HT1080 (cell line): Measurements from ENCODE around the gene VPS37C. TPM values are rescaled to one million over a fixed set of nuclear protein-coding genes. Genes with fewer than 3 reads are reported as not detected.
"Not testable (repeated sequence)": the region's sequence is repeated elsewhere in the genome, so short reads cannot be mapped to it uniquely, and the experiment has no call there.

Experiments
- DNase-seq: peaks from one replicate; pipeline ENCODE4 v3.0.0-alpha.2; 2015; ENCODE audit warnings: low read depth
- polyA plus RNA-seq, 2 experiments: library from polyadenylated mRNA; depleted of rRNA; stranded (reverse); fragments of >200 nt; gene quantifications; 2 replicates each; pipeline ENCODE4 v1.2.3, GENCODE V29; 2015
- total RNA-seq: library from RNA; depleted of rRNA; stranded (reverse); fragments of >200 nt; shearing (Covaris generic); gene quantifications from 2 replicates; pipeline ENCODE4 v1.2.3, GENCODE V29; 2014; rRNA removed

VPS37C gene
- 10.7 and 11.9 TPM in 2 replicates for total RNA-seq
- 6.9 and 8.3 TPM in 2 replicates for polyA plus RNA-seq (2015; cell fraction: cytosol; rRNA removed)
- 9.2 and 9.7 TPM in 2 replicates for polyA plus RNA-seq (2015; cell fraction: nucleus; rRNA removed)

DNA sequence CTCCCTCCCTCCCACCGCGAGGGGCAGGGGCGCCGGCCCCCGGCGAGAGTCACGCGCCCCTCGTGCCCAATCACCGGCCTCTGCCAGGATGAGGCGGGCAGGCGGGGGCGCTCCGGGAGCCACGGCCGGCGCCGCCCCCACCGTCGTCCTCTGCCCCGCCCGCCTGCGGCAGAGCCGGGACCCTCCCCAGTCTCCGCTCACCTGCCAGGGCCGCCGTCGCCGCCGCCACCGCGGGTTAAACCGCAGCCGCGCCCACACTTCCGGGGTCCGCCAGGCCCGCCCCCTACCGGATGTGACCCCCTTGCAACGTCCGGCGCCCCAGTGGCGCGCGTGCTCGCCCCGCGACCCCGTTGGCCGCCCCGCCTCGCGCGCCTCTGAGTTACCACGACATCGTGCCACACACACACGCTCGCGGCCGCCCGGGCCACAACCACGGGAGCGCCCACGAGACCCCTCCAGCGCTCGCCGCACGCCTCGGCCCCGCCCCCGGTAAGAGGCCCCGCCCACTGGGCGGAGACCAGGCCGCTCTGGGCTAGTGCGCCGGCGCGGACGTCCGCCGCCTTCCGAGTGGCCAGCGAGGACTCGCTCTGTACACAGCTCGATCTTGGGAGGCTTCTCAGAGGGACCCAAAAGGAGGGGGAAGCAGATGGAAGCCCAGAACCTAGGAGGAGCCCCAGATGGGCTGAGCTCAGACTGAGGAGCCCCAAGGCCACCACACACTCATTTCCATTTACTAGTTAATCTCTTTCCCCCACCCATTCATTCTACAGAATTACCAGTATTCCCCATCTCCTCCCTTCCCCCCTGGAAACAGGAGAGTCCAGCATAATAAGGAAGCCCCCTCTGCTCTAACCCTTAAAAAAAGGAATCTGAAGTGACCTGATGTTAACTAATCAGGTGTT is at the start of gene VPS37C:
Gene VPS37C, minus strand, starts transcription at position 237 of the 902 bp plus-strand sequence. CDS start 22,597 bp downstream, outside the sequence.
- DNase-seq, result peak; percentile 86

DNA sequence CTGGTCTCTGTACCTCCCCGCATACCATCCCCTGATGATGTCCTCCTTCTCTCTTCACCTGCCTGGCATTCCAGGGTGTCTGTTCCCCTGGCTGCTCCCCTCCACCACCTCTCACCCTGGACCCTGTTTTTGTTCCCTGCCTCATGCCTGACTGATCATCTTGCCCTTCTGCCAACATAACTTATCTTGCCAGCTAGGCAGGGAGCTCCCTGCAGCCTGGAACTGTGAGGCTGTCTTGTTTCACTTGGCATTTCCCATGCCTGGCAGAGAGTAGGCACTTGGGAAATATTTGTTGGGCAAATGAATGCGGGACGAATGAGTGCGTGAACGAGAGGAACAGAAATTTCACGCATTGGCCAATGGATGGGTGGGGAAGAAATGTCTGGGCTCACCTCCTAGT is 49.4 kb upstream of the VPS37C start:
- DNase-seq, result not testable (repeated sequence)

DNA sequence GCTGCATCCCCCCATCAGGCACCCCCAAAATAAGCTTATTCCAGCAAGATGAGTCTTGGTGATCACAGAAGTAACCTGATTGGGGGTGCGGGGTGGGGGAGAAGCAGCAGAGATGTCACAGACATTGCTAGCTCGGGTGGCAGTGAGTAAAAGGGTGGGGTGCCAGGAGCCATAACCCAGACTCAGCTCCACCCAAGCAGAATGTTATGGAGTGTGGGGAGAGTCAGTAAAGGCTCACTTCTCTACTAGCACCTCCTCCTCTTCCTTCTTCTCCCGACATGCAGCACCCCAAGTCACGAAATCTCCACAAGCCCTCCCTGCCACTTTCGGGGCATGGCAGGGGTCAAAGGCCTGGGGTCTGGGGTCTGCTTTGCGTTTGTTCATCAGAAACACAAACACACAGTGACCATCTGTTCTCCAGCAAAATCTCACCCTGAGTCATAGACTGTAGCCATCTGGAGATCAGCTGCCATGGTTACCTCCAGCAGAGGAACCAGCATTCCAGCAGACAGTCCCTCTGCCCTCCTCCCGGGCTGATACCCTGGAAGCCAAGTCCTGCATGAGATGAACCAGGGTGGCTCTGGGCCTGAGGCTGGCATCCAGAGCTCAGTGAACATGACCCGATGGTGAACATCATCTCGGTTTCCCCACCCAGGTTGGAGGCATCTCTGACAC is 46.5 kb upstream of the VPS37C start:
- DNase-seq, result not testable (repeated sequence)

GRCh38 chr11:61204502-61205059 is 43.4 kb upstream of the VPS37C start:
- DNase-seq, result not testable (repeated sequence)

- not testable (repeated sequence) for DNase-seq
Measured at GRCh38 chr11:61203873-61204272, 42.6 kb upstream of the VPS37C start.

DNA sequence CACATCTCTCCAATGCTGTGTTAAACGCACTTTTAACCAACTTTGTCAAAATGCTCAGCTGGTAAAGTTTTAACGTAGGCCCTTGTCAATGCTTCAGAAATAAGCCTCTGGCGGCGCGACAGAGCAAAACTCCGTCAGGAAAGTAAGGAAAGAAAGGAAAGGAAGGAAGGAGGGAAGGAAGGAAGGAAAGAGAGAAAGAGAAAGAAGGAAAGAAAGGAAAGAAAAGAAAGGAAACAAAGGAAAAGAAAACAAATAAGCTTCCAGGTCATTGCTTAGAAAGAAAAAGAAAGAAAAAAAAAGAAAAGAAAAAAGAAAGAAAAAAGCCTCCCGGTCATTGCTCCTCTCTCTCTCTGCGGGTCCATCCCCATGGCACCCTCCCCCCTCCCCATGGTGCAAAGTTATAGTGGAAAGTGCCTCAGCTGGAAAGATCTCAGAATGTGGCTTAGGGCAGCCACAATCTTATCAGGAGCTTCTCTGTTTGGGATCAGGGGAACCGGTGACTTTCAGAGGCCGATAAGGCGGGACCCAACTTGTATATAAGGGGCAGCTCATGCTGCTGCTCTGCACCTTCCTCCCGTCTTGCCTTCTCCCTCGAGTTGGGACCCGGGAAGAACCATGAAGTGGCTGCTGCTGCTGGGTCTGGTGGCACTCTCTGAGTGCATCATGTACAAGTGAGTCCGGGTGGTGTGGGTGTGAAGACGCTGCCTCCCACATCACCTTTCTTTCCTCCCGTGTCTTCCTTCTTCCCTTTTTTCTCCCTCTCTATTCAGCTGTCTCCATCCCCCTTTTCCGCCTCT is 41.9 kb upstream of the VPS37C start, which contains the start of gene PGA3:
Gene PGA3, plus strand, starts transcription at position 566 of the 797 bp plus-strand sequence. Its CDS starts 50 bp downstream, at position 616.
- DNase-seq, result not testable (repeated sequence)

DNA sequence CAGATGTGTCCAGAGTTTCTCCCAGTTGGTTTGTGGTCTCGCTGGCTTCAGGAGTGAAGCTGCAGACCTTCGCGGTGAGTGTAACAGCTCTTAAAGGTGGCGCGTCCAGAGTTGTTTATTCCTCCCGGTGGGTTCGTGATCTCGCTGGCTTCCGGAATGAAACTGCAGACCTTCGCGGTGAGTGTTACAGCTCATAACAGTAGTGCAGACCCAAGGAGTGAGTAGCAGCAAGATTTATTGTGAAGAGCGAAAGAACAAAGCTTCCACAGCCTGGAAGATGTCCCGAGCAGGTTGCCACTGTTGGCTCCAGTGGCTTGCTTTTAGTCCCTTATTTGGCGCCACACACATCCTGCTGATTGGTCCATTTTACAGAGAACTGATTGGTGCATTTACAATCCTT is 40.2 kb upstream of the VPS37C start:
- DNase-seq, result no peak

GRCh38 chr11:61198948-61199523 is 37.8 kb upstream of the VPS37C start:
- DNase-seq, result no peak

DNA sequence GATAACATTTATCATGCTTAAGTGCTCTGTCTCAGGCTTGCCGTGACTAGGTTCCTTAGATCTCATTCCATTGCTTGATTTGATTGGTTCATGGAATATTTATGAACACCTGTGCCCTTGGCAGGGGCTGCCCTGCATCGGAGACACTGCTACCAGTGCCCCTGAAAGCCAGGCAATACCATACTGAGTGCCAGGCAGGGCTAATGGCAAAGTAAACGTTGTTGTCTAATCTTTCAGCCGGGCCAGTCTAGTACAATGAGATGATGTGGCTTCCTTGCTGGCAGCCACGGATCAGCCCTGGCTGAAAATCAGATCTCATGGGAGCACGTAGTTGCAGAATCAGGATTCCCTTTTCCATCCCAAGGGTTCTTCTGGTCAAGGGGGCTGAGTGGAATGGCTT is 37.1 kb upstream of the VPS37C start:
- DNase-seq, result no peak

DNA sequence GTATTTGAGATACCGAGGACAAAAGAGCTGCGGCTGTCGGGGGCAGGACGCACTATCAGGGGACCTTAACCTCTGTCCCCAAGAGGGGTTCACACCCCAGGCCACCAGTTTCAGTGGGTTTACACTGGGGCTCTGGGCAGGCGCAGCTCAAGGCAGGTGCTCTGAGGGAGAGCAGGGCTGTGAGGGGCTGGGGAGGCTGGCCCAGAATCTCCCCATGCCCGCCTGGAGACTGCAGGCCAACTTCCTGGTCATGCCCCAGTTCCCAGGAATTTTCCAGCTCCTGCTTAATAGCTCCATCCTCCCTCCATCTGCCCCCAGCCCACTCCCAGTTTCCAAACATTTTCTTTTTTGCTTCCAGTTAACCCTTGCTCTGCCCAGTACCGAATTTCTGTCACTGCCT is 34.5 kb upstream of the VPS37C start:
- DNase-seq, result no peak

GRCh38 chr11:61194981-61195695 is 33.9 kb upstream of the VPS37C start:
- no peak for DNase-seq

GRCh38 chr11:61194169-61194671 is 33.0 kb upstream of the VPS37C start:
- DNase-seq, result no peak

DNA sequence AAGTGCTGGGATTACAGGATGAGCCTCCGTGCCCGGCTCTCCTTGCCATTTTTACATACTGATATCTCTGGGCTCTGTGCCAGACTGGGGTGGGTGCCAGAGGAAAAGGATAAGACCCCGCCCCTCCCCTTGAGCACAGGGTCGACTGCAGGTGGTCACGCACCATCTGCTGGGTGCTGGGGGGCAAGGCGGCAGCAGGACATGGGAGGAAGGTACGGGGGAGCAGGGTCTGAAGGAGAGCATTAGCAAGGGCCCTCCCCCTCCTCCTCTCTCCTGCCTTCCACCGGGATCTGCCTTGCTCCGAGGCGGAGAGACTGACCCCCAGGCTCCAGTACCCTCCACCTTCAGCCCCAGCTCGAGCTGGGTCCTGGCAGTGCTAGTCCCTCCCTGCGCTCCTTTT is 32.4 kb upstream of the VPS37C start:
- no peak for DNase-seq

DNA sequence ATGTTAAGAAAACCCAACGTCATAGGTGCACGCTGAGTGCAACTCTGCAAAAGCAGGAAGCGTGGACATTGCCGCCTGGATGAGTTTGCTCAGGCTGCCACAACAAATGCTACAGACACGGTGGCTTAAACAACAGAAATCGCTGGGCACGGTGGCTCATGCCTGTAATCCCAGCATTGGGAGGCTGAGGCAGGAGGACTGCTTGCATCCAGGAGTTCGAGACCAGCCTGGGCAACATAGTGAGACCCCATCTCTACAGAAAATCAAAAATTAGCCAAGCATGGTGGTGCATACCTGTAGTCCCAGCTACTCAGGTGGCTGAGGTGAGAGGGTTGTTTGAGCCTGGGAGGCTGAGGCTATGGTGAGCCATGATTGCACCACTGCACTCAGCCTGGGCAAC is 28.7 kb upstream of the VPS37C start:
- no peak for DNase-seq

DNA sequence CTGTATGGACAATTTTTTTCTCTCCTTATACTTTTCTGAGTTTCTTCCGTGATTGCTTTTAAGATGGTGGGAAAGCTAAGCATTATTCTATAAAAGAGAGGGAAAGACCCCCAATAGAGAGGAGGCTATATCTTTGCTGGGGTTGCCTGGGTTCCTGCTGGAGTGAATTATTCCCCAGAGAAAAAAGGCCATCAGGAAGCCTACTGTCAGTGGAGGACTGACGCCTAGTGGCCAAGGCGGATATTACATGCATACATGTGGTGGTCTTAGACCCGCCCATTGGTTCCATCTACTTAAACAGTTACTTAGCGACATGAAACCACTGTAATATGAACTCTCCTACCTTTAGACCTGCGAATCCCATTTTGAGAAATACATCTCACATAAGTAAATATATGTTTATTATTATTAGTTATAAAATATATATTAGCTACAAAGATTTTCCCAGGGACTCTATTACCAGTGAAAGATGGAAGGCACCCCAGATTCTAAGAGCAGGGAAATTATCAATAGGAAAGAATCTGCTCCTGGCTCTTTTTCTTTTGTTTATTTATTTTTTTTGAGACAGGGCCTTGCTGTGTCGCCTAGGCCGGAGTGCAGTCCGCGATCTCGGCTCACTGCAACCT is 26.4 kb upstream of the VPS37C start:
- peak; percentile 41 for DNase-seq

- no peak for DNase-seq
Measured at GRCh38 chr11:61186504-61186903, 25.3 kb upstream of the VPS37C start.

DNA sequence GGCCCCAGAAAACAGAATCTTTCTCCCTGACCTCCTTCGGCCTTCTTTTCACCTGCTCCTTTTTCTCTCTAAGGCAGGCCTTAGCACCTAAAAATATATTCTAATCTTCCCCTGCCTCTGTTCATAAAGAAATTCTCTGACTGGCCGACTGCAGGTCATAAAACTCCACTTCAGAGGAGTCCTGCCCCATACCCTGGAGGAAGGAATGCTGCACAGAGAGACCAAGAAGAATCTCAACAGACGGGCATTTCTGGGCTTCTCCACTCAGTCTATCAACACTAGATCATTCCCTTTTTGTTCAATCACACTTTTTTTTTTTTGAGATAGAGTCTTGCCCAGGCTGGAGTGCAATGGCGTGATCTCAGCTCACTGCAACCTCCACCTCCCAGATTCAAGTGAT is 22.4 kb upstream of the VPS37C start:
- no peak for DNase-seq

DNA sequence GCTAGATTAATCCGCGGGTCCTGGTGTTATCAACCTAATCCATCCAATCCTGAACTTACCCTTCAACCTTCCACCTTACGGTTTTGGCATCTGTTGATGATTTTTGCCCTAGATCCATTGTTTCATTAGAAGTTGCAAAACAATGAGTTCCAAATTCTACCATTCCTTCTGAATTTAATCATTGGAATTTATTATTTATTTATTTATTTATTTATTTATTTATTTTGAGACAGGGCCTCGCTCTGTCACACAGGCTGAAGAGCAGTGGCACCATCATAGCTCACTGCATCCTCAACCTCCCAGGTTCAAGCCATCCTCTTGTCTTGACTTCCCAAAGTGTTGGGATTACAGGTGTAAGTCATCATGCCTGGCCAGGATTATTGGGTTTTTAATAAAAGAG is 20.3 kb upstream of the VPS37C start:
- DNase-seq, result no peak

DNA sequence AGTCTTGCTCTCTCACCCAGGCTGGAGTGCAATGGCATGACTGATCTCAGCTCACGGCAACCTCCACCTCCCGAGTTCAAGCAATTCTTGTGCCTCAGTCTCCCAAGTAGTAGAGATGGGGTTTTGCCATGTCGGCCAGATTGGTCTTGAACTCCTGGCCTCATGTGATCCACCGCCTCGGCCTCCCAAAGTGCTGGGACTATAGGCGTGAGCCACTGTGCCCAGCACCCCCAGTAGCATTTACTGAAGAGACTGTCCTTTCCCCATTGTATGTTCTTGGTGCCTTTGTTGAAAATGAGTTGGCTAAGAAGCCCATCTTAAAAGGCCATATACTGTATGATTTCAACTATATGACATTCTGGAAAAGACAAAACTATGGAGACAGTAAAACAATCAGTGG is 19.0 kb upstream of the VPS37C start:
- DNase-seq, result not testable (repeated sequence)
